GM19099 (cell line): Measurements from ENCODE around the gene EXPH5.

Source experiments
- POLR2A ChIP-seq: IDR thresholded peaks from 3 replicates; pipeline ENCODE4 v1.6.1; 2011; ENCODE audit warnings: low read depth; ENCODE audit not compliant: insufficient read length; ENCODE audit errors: extremely low read depth

The EXPH5 gene

GRCh38 chr11:108508653-108509593 is 84.6 kb downstream of the EXPH5 start:
- TF ChIP-seq POLR2A, result no peak

- no peak for TF ChIP-seq POLR2A
These were observed 92.2 kb downstream of the EXPH5 start for GRCh38 chr11:108501396-108501795.

- no peak for TF ChIP-seq POLR2A
These were observed 92.8 kb downstream of the EXPH5 start for GRCh38 chr11:108500721-108501120.

- TF ChIP-seq POLR2A, result no peak
These were observed 93.4 kb downstream of the EXPH5 start for GRCh38 chr11:108500169-108500568.

GRCh38 chr11:108498816-108499408 is 94.7 kb downstream of the EXPH5 start:
- TF ChIP-seq POLR2A, result no peak

GRCh38 chr11:108498046-108498815 is 95.3 kb downstream of the EXPH5 start, which contains the start of gene POGLUT3:
Gene POGLUT3 (minus strand): TSS chr11:108498384. CDS start chr11:108498366, 18 bp downstream.
- TF ChIP-seq POLR2A, result peak; percentile 60

- peak; percentile 62 for TF ChIP-seq POLR2A
These were observed 96.1 kb downstream of the EXPH5 start for GRCh38 chr11:108497317-108498045.

GRCh38 chr11:108496643-108497256 is 96.8 kb downstream of the EXPH5 start:
- no peak for TF ChIP-seq POLR2A

GRCh38 chr11:108495326-108495725 is 98.2 kb downstream of the EXPH5 start:
- TF ChIP-seq POLR2A, result no peak

- TF ChIP-seq POLR2A, result no peak
These were observed 99.4 kb downstream of the EXPH5 start for GRCh38 chr11:108494182-108494581.

- TF ChIP-seq POLR2A, result no peak
These were observed 101.6 kb downstream of the EXPH5 start for GRCh38 chr11:108491936-108492335.

- TF ChIP-seq POLR2A, result no peak
These were observed 106.7 kb downstream of the EXPH5 start for GRCh38 chr11:108486828-108487227.

- TF ChIP-seq POLR2A, result no peak
These were observed 107.2 kb downstream of the EXPH5 start for GRCh38 chr11:108486331-108486730.

- no peak for TF ChIP-seq POLR2A
These were observed 110.4 kb downstream of the EXPH5 start for GRCh38 chr11:108483163-108483562.
